ENCODE results near the gene GYPE.
A peak's percentile ranks its signal among the peaks of the same experiment; 100 is the strongest.
"Not testable (repeated sequence)": the region's sequence is repeated elsewhere in the genome, so short reads cannot be mapped to it uniquely, and the experiment has no call there.

Gene GYPE

GRCh38 chr4:143905440-143905839 is at the start of gene GYPE:
Gene GYPE (minus strand): TSS chr4:143905559. CDS start chr4:143905507, 52 bp downstream.
- not testable (repeated sequence) for FAIRE-seq

GRCh38 chr4:143951458-143951972 is 46.2 kb upstream of the GYPE start:
- FAIRE-seq, result not testable (repeated sequence)

GRCh38 chr4:143950967-143951366 is 45.6 kb upstream of the GYPE start:
- FAIRE-seq, result not testable (repeated sequence)

GRCh38 chr4:143950185-143950584 is 44.8 kb upstream of the GYPE start:
- FAIRE-seq, result not testable (repeated sequence)

GRCh38 chr4:143947493-143947892 is 42.1 kb upstream of the GYPE start:
- not testable (repeated sequence) for FAIRE-seq

- FAIRE-seq, result not testable (repeated sequence)
These were observed 35.3 kb upstream of the GYPE start for GRCh38 chr4:143940708-143941107.

- FAIRE-seq, result no peak
These were observed 34.2 kb upstream of the GYPE start for GRCh38 chr4:143939528-143939927.

GRCh38 chr4:143938890-143939289 is 33.5 kb upstream of the GYPE start:
- not testable (repeated sequence) for FAIRE-seq

- no peak for FAIRE-seq
These were observed 15.8 kb upstream of the GYPE start for GRCh38 chr4:143921181-143921580.

GRCh38 chr4:143916485-143916884 is 11.1 kb upstream of the GYPE start:
- FAIRE-seq, result not testable (repeated sequence)

GRCh38 chr4:143912478-143912877 is 7.1 kb upstream of the GYPE start:
- FAIRE-seq, result not testable (repeated sequence)

- FAIRE-seq, result not testable (repeated sequence)
These were observed 6.4 kb upstream of the GYPE start for GRCh38 chr4:143911528-143912417.

GRCh38 chr4:143910906-143911305 is 5.5 kb upstream of the GYPE start:
- FAIRE-seq, result not testable (repeated sequence)

GRCh38 chr4:143907811-143908210 is 2.5 kb upstream of the GYPE start:
- FAIRE-seq, result peak; percentile 37

- not testable (repeated sequence) for FAIRE-seq
These were observed 928 bp downstream of the GYPE start for GRCh38 chr4:143904431-143904830.

- FAIRE-seq, result not testable (repeated sequence)
These were observed 15.0 kb downstream of the GYPE start for GRCh38 chr4:143890323-143890722.

- FAIRE-seq, result not testable (repeated sequence)
These were observed 17.2 kb downstream of the GYPE start for GRCh38 chr4:143888189-143888588.

GRCh38 chr4:143884965-143885364 is 20.4 kb downstream of the GYPE start:
- FAIRE-seq, result not testable (repeated sequence)

GRCh38 chr4:143883529-143883928 is 21.8 kb downstream of the GYPE start:
- FAIRE-seq, result peak; percentile 100

GRCh38 chr4:143882892-143883291 is 22.5 kb downstream of the GYPE start:
- no peak for FAIRE-seq

GRCh38 chr4:143879561-143879960 is 25.8 kb downstream of the GYPE start:
- not testable (repeated sequence) for FAIRE-seq

- not testable (repeated sequence) for FAIRE-seq
These were observed 30.0 kb downstream of the GYPE start for GRCh38 chr4:143875357-143875756.

GRCh38 chr4:143870523-143871268 is 34.7 kb downstream of the GYPE start:
- FAIRE-seq, result not testable (repeated sequence)
